ENCODE measurements around the gene WNT8A. TPM values are rescaled to one million over a fixed set of nuclear protein-coding genes. Genes with fewer than 3 reads are reported as not detected.
A peak's percentile ranks its signal among the peaks of the same experiment; 100 is the strongest.

The WNT8A gene
- polyA plus RNA-seq, 3 donors, result not detected

DNA sequence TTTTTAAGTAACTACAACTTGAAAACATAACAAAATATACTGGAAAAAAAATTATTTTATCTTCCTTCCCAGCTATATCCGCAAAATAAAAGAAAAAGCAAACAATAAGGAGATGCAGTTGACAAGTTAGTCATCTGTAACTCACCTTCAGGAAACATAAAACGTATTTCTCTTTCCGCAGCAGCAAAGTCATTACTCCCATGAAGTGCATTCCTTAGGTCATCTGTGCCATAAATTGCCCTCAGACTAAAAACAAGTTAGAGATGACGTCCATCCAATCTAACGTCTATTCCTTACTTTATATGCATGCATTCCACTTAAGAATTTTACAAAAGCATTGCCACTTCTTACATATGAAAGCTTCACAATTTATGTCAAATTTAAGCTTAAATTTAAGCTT lies 44.5 kb downstream of the WNT8A start:
- no peak for DNase-seq
- Histone ChIP-seq H4K20me1 (ENCODE audit: insufficient read depth, low read length) (no peaks in the 10 kb centered on the region), H3K36me3 (replicated peaks in 1 of 2; ENCODE audit: control insufficient read depth in 1 of 2, insufficient read depth in 2 of 2, low read length in 2 of 2) (no peaks in the 10 kb centered on the region), H3K4me1 (ENCODE audit: control insufficient read depth in 1 of 2, insufficient read depth in 2 of 2, low read length in 2 of 2) (peaks cover 0 to 6% of the 10 kb centered on the region in 2 donors), H3K27me3 (ENCODE audit: control insufficient read depth in 2 of 2, insufficient read depth in 2 of 2, low read length in 2 of 2) (peaks cover 3 to 8% of the 10 kb centered on the region in 2 donors), H3K4me2 (replicated peaks; ENCODE audit: extremely low read depth, low read length, poor library complexity, severe bottlenecking) (no peak overlapping the region), H3K27ac (ENCODE audit: low read depth in 1 of 2, low read length in 2 of 2) (no peak overlapping the region), H2AFZ (ENCODE audit: insufficient read depth, low read depth, low read length, poor library complexity, severe bottlenecking) (no peak overlapping the region), H3K79me2 (ENCODE audit: insufficient read depth, low read length) (no peaks in the 10 kb centered on the region), H3K9me3 (replicated peaks in 1 of 2; ENCODE audit: control insufficient read depth in 1 of 2, insufficient read depth in 1 of 2, low read length in 2 of 2) (no peaks in the 10 kb centered on the region), H3K4me3 (replicated peaks in 1 of 3; ENCODE audit: low read depth in 2 of 3, low read length in 3 of 3) (no peak overlapping the region), H3K9ac (ENCODE audit: insufficient read depth, low read length, poor library complexity, severe bottlenecking) (no peak overlapping the region)
- Mint-ChIP-seq H3K36me3 (no peaks in the 10 kb centered on the region), H3K4me1 (peaks cover 2% of the 10 kb centered on the region), H3K27me3 (ENCODE audit: low read depth in 3 of 3) (peaks cover 2 to 20% (median 7%) of the 10 kb centered on the region in 3 donors), H3K9me3 (no peaks in the 10 kb centered on the region), H3K27ac (no peak overlapping the region), H3K4me3 (peak overlapping the region in 1 of 2 donors; percentile 9)
- TF ChIP-seq, protein P1, sequence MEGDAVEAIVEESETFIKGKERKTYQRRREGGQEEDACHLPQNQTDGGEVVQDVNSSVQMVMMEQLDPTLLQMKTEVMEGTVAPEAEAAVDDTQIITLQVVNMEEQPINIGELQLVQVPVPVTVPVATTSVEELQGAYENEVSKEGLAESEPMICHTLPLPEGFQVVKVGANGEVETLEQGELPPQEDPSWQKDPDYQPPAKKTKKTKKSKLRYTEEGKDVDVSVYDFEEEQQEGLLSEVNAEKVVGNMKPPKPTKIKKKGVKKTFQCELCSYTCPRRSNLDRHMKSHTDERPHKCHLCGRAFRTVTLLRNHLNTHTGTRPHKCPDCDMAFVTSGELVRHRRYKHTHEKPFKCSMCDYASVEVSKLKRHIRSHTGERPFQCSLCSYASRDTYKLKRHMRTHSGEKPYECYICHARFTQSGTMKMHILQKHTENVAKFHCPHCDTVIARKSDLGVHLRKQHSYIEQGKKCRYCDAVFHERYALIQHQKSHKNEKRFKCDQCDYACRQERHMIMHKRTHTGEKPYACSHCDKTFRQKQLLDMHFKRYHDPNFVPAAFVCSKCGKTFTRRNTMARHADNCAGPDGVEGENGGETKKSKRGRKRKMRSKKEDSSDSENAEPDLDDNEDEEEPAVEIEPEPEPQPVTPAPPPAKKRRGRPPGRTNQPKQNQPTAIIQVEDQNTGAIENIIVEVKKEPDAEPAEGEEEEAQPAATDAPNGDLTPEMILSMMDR (IDR thresholded peaks at IDR 0.05), result no peak
- intact Hi-C loops (cut with micrococcal nuclease), result no loop called here
- 55% methylated on average over 2 of the region's 5 CpGs for WGBS (ENCODE audit: insufficient coverage)

DNA sequence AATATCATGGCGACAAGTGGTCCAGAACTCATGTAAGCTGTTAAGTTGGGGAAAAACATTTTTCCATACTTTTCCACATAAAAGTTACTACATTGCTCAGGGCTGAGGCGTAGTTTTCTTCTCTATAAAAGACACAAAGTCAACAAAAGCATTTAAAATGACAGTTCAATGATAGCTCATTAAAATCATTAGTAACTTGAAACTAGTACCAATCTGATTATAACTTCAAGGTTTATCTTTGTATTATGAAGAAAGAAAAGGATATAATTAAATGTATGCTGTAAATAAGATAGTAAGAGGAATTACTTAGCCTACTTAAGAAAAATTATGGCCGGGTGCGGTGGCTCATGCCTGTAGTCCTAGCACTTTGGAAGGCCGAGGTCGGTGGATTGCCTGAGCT lies 45.5 kb downstream of the WNT8A start:
- Mint-ChIP-seq H3K27me3 (ENCODE audit: low read depth in 3 of 3) (peaks cover 2 to 24% (median 7%) of the 10 kb centered on the region in 3 donors), H3K9me3 (no peaks in the 10 kb centered on the region), H3K4me3 (no peak overlapping the region), H3K27ac (no peak overlapping the region), H3K4me1 (peaks cover 4% of the 10 kb centered on the region), H3K36me3 (no peaks in the 10 kb centered on the region)
- Histone ChIP-seq H3K36me3 (replicated peaks in 1 of 2; ENCODE audit: control insufficient read depth in 1 of 2, insufficient read depth in 2 of 2, low read length in 2 of 2) (no peaks in the 10 kb centered on the region), H3K4me3 (replicated peaks in 1 of 3; ENCODE audit: low read depth in 2 of 3, low read length in 3 of 3) (no peak overlapping the region), H3K27ac (ENCODE audit: low read depth in 1 of 2, low read length in 2 of 2) (no peak overlapping the region), H2AFZ (ENCODE audit: insufficient read depth, low read depth, low read length, poor library complexity, severe bottlenecking) (no peak overlapping the region), H3K27me3 (ENCODE audit: control insufficient read depth in 2 of 2, insufficient read depth in 2 of 2, low read length in 2 of 2) (peaks cover 3 to 8% of the 10 kb centered on the region in 2 donors), H4K20me1 (ENCODE audit: insufficient read depth, low read length) (no peaks in the 10 kb centered on the region), H3K4me2 (replicated peaks; ENCODE audit: extremely low read depth, low read length, poor library complexity, severe bottlenecking) (no peak overlapping the region), H3K9ac (ENCODE audit: insufficient read depth, low read length, poor library complexity, severe bottlenecking) (no peak overlapping the region), H3K79me2 (ENCODE audit: insufficient read depth, low read length) (no peaks in the 10 kb centered on the region), H3K9me3 (replicated peaks in 1 of 2; ENCODE audit: control insufficient read depth in 1 of 2, insufficient read depth in 1 of 2, low read length in 2 of 2) (no peaks in the 10 kb centered on the region), H3K4me1 (ENCODE audit: control insufficient read depth in 1 of 2, insufficient read depth in 2 of 2, low read length in 2 of 2) (peaks cover 0 to 6% of the 10 kb centered on the region in 2 donors)
- TF ChIP-seq, protein P1 (IDR thresholded peaks at IDR 0.05), result no peak
- intact Hi-C loops (cut with micrococcal nuclease), result no loop called here
- no peak for DNase-seq
- WGBS (ENCODE audit: insufficient coverage), result 98% methylated on average over 4 of the region's 6 CpGs
